Panc1 (cell line): ENCODE results near the gene ARFGAP2. TPM values are rescaled to one million over a fixed set of nuclear protein-coding genes. Genes with fewer than 3 reads are reported as not detected.

Experiments used
- ATAC-seq: fragments of 200-7000 bp; cut with Tn5 transposase; 2 replicates; pipeline ENCODE4 v1.9.1; 2020; ENCODE audit warnings: mild to moderate bottlenecking, moderate library complexity
- BruUV-seq: library from RNA; stranded (reverse); fragments of 400-500 nt; replicated peaks from 2 replicates; lab custom pipeline; 2021; lab: Mats Ljungman, UMichigan
- CTCF ChIA-PET: fragments of 300-600 bp; sonication (Branson Sonifier 250); formaldehyde crosslinking; loops from one replicate; lab custom pipeline; 2022; ENCODE audit warnings: antibody characterized with exemption; lab: Charles Lee
- POLR2A ChIA-PET: fragments of 300-600 bp; sonication (Branson Sonifier 250); formaldehyde crosslinking; loops from one replicate; lab custom pipeline; 2022; ENCODE audit warnings: antibody characterized with exemption; lab: Charles Lee
- DNase-seq: peaks from one replicate; pipeline ENCODE4 v3.0.0-alpha.2; 2010; ENCODE audit warnings: low read depth, low spot score
- H3K27ac ChIP-seq: 2 replicates; pipeline ENCODE4 v1.5.1; 2011; ENCODE audit warnings: mild to moderate bottlenecking, low read length, inconsistent platforms
- H3K27me3 ChIP-seq: fragments of 200-500 bp; sonication (Bioruptor generic); 2 replicates; pipeline ENCODE4 v1.6.0; 2014; ENCODE audit warnings: low read length, inconsistent platforms; ENCODE audit not compliant: control insufficient read depth, insufficient read depth
- H3K36me3 ChIP-seq: fragments of 200-500 bp; sonication (Bioruptor generic); 2 replicates; pipeline ENCODE4 v1.5.1; 2014; ENCODE audit warnings: inconsistent platforms, mild to moderate bottlenecking, low read length, moderate library complexity; ENCODE audit not compliant: control insufficient read depth, insufficient read depth
- H3K4me1 ChIP-seq: 2 replicates; pipeline ENCODE4 v1.5.1; 2011; ENCODE audit warnings: inconsistent platforms, mild to moderate bottlenecking, low read length, moderate library complexity; ENCODE audit not compliant: control insufficient read depth, insufficient read depth
- H3K4me3 ChIP-seq, 2 experiments: 2 replicates each; pipeline ENCODE4 v1.5.1; 2011 to 2012; ENCODE audit warnings: low read depth in 2 of 2, low read length in 2 of 2, mild to moderate bottlenecking in 2 of 2, inconsistent platforms in 1 of 2, moderate library complexity in 1 of 2
- H3K9me3 ChIP-seq: fragments of 200-500 bp; sonication (Bioruptor generic); 2 replicates; pipeline ENCODE4 v1.5.1; 2014; ENCODE audit warnings: low read depth, mild to moderate bottlenecking, inconsistent platforms, low read length, moderate library complexity; ENCODE audit not compliant: control insufficient read depth, insufficient read depth
- POLR2AphosphoS5 ChIP-seq: IDR thresholded peaks from 2 replicates; pipeline ENCODE4 v1.6.1; 2012; ENCODE audit warnings: mild to moderate bottlenecking, low read depth, low read length, moderate library complexity
- SIN3A ChIP-seq: IDR thresholded peaks from 2 replicates; pipeline ENCODE4 v1.6.1; 2012; ENCODE audit warnings: low read depth, mild to moderate bottlenecking, low read length, moderate library complexity, borderline replicate concordance; ENCODE audit not compliant: insufficient read depth
- TCF7L2 ChIP-seq: IDR thresholded peaks from 2 replicates; pipeline ENCODE4 v1.6.1; 2011; ENCODE audit warnings: mild to moderate bottlenecking, low read depth, low read length, inconsistent platforms
- in situ Hi-C: cut with HindIII; loops from 2 replicates; pipeline ENCODE4 v1.10.0; 2016; ENCODE audit warnings: low sequenced_read_pairs, low pct_unique_long_range_greater_than_20kb
- intact Hi-C: fragments of 100-400 bp; cut with micrococcal nuclease; formaldehyde crosslinking; loops from one replicate; pipeline ENCODE4 v1.10.0; 2022; ENCODE audit not compliant: unreplicated experiment
- total RNA-seq: library from RNA; stranded (reverse); gene quantifications from one replicate; pipeline ENCODE4 v1.2.1, GENCODE V29; 2021; ENCODE audit not compliant: unreplicated experiment
- TF ChIP-seq, protein P1 (sequence below), 2 experiments: IDR thresholded peaks; 2 replicates each; pipeline ENCODE4 v1.6.1; 2011 to 2012; ENCODE audit warnings: low read depth in 2 of 2, control low read depth in 1 of 2, low read length in 1 of 2, mild to moderate bottlenecking in 1 of 2, moderate library complexity in 1 of 2; ENCODE audit not compliant: insufficient read depth in 1 of 2
- TF ChIP-seq, protein P2 (sequence below): fragments of 450-650 bp; IDR thresholded peaks from 2 replicates; pipeline ENCODE4 v1.5.1; 2017; ENCODE audit warnings: mild to moderate bottlenecking

Gene ARFGAP2
- total RNA-seq, 1 experiment from 2014 or later: 61.4 TPM

GRCh38 chr11:47152126-47152952 is 24.3 kb downstream of the ARFGAP2 start:
- DNase-seq (no peak), ATAC-seq (peak; percentile 28)
- Histone ChIP-seq H3K27ac (no peak overlapping the region), H3K4me1 (peaks cover 4% of the 10 kb centered on the region; the same call in 1 of the 2 replicates), H3K4me3 (no peak overlapping the region), H3K27me3 (no peaks in the 10 kb centered on the region), H3K9me3 (no peaks in the 10 kb centered on the region), H3K36me3 (no peaks in the 10 kb centered on the region)
- POLR2A ChIA-PET: no interaction called here
- in situ Hi-C loops: no loop called here
- BruUV-seq: no TSS peak
- TF ChIP-seq TCF7L2 (no peak), SIN3A (no peak), POLR2AphosphoS5 (no peak)
- TF ChIP-seq, protein P1, sequence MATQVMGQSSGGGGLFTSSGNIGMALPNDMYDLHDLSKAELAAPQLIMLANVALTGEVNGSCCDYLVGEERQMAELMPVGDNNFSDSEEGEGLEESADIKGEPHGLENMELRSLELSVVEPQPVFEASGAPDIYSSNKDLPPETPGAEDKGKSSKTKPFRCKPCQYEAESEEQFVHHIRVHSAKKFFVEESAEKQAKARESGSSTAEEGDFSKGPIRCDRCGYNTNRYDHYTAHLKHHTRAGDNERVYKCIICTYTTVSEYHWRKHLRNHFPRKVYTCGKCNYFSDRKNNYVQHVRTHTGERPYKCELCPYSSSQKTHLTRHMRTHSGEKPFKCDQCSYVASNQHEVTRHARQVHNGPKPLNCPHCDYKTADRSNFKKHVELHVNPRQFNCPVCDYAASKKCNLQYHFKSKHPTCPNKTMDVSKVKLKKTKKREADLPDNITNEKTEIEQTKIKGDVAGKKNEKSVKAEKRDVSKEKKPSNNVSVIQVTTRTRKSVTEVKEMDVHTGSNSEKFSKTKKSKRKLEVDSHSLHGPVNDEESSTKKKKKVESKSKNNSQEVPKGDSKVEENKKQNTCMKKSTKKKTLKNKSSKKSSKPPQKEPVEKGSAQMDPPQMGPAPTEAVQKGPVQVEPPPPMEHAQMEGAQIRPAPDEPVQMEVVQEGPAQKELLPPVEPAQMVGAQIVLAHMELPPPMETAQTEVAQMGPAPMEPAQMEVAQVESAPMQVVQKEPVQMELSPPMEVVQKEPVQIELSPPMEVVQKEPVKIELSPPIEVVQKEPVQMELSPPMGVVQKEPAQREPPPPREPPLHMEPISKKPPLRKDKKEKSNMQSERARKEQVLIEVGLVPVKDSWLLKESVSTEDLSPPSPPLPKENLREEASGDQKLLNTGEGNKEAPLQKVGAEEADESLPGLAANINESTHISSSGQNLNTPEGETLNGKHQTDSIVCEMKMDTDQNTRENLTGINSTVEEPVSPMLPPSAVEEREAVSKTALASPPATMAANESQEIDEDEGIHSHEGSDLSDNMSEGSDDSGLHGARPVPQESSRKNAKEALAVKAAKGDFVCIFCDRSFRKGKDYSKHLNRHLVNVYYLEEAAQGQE (IDR thresholded peaks at IDR 0.05; ENCODE audit: insufficient read depth in 1 of 2, low read depth in 2 of 2, low read length in 1 of 2): no peak
- TF ChIP-seq, protein P2, sequence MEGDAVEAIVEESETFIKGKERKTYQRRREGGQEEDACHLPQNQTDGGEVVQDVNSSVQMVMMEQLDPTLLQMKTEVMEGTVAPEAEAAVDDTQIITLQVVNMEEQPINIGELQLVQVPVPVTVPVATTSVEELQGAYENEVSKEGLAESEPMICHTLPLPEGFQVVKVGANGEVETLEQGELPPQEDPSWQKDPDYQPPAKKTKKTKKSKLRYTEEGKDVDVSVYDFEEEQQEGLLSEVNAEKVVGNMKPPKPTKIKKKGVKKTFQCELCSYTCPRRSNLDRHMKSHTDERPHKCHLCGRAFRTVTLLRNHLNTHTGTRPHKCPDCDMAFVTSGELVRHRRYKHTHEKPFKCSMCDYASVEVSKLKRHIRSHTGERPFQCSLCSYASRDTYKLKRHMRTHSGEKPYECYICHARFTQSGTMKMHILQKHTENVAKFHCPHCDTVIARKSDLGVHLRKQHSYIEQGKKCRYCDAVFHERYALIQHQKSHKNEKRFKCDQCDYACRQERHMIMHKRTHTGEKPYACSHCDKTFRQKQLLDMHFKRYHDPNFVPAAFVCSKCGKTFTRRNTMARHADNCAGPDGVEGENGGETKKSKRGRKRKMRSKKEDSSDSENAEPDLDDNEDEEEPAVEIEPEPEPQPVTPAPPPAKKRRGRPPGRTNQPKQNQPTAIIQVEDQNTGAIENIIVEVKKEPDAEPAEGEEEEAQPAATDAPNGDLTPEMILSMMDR: no peak
- CTCF ChIA-PET: interaction anchor here (0.6 to 2.3 kb wide), 12 partner anchors 11 to 265 kb away, joined by 3 to 23 read pairs (median 4); partner anchors contain the start of gene LRP4
- intact Hi-C loops: no loop called here

- in situ Hi-C loops: no loop called here
These were observed 26.9 kb downstream of the ARFGAP2 start for GRCh38 chr11:47149782-47150181.

More at GRCh38 chr11:47149782-47150181, 26.9 kb downstream of the ARFGAP2 start:
- POLR2A ChIA-PET: no interaction called here
- BruUV-seq: no TSS peak
- Histone ChIP-seq H3K4me1 (peaks cover 4% of the 10 kb centered on the region; the same call in 1 of the 2 replicates), H3K4me3 (no peak overlapping the region), H3K27ac (no peak overlapping the region), H3K27me3 (no peaks in the 10 kb centered on the region), H3K36me3 (no peaks in the 10 kb centered on the region), H3K9me3 (no peaks in the 10 kb centered on the region)
- ATAC-seq (no peak), DNase-seq (no peak)
- intact Hi-C loops: no loop called here
- CTCF ChIA-PET: interaction anchor here (0.5 kb wide), 1 partner anchor 146 kb away, joined by 5 read pairs; no protein-coding TSS in a partner anchor
- no peak for TF ChIP-seq TCF7L2
